Measurements from ENCODE around the gene RIC1.
"Not testable (repeated sequence)": the region's sequence is repeated elsewhere in the genome, so short reads cannot be mapped to it uniquely, and the experiment has no call there.

RIC1 gene

DNA sequence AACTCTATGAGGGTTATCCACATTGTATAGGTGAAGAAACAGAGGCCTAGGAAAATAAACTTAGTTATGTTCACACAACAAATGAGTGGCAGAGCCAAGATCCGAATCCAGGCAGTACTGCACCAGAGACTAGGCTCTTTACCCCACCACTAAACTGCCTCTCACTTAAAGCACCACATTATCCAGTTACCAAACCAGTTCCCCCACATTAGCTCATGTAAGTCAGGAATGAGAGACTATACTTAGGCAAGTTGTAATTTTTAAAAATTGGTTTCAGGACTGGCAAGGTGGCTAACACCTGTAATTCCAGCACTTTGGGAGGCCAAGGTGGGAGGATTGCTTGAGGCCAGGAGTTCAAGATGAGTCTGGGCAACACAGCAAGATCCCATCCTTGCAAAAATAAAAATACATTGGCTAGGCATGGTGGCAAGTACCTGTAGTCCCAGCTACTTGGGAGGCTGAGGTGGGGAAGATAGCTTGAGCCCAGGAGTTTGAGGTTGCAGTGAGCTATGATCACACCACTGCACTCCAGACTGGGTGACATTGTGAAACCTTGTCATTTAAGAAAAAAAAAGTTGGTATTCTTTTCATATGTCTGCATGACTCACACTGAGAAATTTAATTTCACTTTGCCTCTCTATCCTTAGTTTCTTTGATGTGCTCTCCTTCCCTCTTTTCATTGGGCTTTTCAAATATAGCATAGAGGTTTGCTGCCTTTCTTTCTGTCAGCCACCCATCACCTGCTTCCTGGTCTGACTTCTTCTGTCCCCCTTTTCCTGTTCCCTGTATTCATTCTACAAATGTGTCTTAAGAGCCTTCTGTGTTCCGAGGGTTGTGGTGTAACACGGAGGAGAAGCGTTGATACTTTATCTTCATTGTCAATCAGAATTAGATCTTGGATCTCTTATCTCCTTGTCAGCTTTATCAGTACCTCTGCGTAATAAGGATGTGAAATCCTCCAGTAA, 139.3 kb downstream of the RIC1 start:
- no peaks in the 10 kb centered on the region for H3K27me3 ChIP-seq (ENCODE audit: control insufficient read depth in 1 of 2, insufficient read depth in 2 of 2, low read length in 2 of 2)
- H3K36me3 ChIP-seq (ENCODE audit: control insufficient read depth in 2 of 2, insufficient read depth in 2 of 2, low read length in 2 of 2) = peaks cover 33 to 46% of the 10 kb centered on the region in 2 donors
- no peak overlapping the region for H3K9ac ChIP-seq (ENCODE audit: low read length in 2 of 2)
- H3K4me3 ChIP-seq (ENCODE audit: low read length in 2 of 2) = no peak overlapping the region
- H3K4me1 ChIP-seq (ENCODE audit: control insufficient read depth, insufficient read depth, low read length) = no peaks in the 10 kb centered on the region
- no peak overlapping the region for H3K27ac ChIP-seq (ENCODE audit: low read length)
- H3K9me3 ChIP-seq (ENCODE audit: control insufficient read depth in 2 of 2, low read length in 2 of 2) = no peaks in the 10 kb centered on the region

- Histone ChIP-seq H3K36me3 (ENCODE audit: control insufficient read depth in 2 of 2, insufficient read depth in 2 of 2, low read length in 2 of 2) (peaks cover 29 to 44% of the 10 kb centered on the region in 2 donors), H3K9ac (ENCODE audit: low read length in 2 of 2) (no peak overlapping the region), H3K4me3 (ENCODE audit: low read length in 2 of 2) (no peak overlapping the region), H3K9me3 (ENCODE audit: control insufficient read depth in 2 of 2, low read length in 2 of 2) (peaks cover 0 to under 1% of the 10 kb centered on the region in 2 donors), H3K27ac (ENCODE audit: low read length) (no peak overlapping the region), H3K27me3 (ENCODE audit: control insufficient read depth in 1 of 2, insufficient read depth in 2 of 2, low read length in 2 of 2) (no peaks in the 10 kb centered on the region), H3K4me1 (ENCODE audit: control insufficient read depth, insufficient read depth, low read length) (no peaks in the 10 kb centered on the region)
Observed at GRCh38 chr9:5773324-5773999, 144.6 kb downstream of the RIC1 start.

GRCh38 chr9:5778805-5779204, 149.9 kb downstream of the RIC1 start:
- Histone ChIP-seq H3K27me3 (ENCODE audit: control insufficient read depth in 1 of 2, insufficient read depth in 2 of 2, low read length in 2 of 2) (no peaks in the 10 kb centered on the region), H3K4me3 (ENCODE audit: low read length in 2 of 2) (peak overlapping the region in 1 of 2 donors; percentile 12), H3K27ac (ENCODE audit: low read length) (no peak overlapping the region), H3K9me3 (ENCODE audit: control insufficient read depth in 2 of 2, low read length in 2 of 2) (peaks cover 2 to 8% of the 10 kb centered on the region in 2 donors), H3K36me3 (ENCODE audit: control insufficient read depth in 2 of 2, insufficient read depth in 2 of 2, low read length in 2 of 2) (peaks cover 23 to 26% of the 10 kb centered on the region in 2 donors), H3K4me1 (ENCODE audit: control insufficient read depth, insufficient read depth, low read length) (no peaks in the 10 kb centered on the region), H3K9ac (ENCODE audit: low read length in 2 of 2) (no peak overlapping the region)

DNA sequence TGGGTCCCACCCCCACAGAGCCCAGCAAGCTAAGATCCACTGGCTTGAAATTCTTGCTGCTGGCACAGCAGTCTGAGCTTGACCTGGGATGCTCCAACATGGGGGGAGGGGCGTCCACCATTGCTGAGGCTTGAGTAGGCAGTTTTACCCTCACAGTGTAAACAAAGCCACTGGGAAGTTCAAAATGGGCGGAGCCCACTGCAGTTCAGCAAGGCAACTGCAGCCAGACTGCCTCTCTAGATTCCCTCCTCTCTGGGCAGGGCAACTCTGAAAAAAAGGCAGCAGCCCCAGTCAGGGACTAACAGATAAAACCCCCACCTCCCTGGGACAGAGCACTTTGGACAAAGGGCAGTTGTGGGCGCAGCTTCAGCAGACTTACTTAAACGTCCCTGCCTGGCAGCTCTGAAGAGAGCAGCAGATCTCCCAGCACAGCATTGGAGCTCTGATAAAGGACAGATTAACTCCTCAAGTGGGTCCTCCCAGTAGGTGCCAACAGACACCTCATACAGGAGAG, 150.9 kb downstream of the RIC1 start:
- not testable (repeated sequence) for H3K27ac ChIP-seq (ENCODE audit: low read length); H3K9ac ChIP-seq (ENCODE audit: low read length in 2 of 2); H3K9me3 ChIP-seq (ENCODE audit: control insufficient read depth in 2 of 2, low read length in 2 of 2); H3K27me3 ChIP-seq (ENCODE audit: control insufficient read depth in 1 of 2, insufficient read depth in 2 of 2, low read length in 2 of 2); H3K4me3 ChIP-seq (ENCODE audit: low read length in 2 of 2); H3K4me1 ChIP-seq (ENCODE audit: control insufficient read depth, insufficient read depth, low read length)
- H3K36me3 ChIP-seq (ENCODE audit: control insufficient read depth in 2 of 2, insufficient read depth in 2 of 2, low read length in 2 of 2) = peaks cover 16 to 18% of the 10 kb centered on the region in 2 donors

GRCh38 chr9:5783420-5783819, 154.5 kb downstream of the RIC1 start:
- not testable (repeated sequence) for H3K4me1 ChIP-seq (ENCODE audit: control insufficient read depth, insufficient read depth, low read length); H3K27ac ChIP-seq (ENCODE audit: low read length); H3K27me3 ChIP-seq (ENCODE audit: control insufficient read depth in 1 of 2, insufficient read depth in 2 of 2, low read length in 2 of 2); H3K9me3 ChIP-seq (ENCODE audit: control insufficient read depth in 2 of 2, low read length in 2 of 2); H3K9ac ChIP-seq (ENCODE audit: low read length in 2 of 2); H3K4me3 ChIP-seq (ENCODE audit: low read length in 2 of 2)
- H3K36me3 ChIP-seq (ENCODE audit: control insufficient read depth in 2 of 2, insufficient read depth in 2 of 2, low read length in 2 of 2) = peaks cover 18 to 20% of the 10 kb centered on the region in 2 donors

DNA sequence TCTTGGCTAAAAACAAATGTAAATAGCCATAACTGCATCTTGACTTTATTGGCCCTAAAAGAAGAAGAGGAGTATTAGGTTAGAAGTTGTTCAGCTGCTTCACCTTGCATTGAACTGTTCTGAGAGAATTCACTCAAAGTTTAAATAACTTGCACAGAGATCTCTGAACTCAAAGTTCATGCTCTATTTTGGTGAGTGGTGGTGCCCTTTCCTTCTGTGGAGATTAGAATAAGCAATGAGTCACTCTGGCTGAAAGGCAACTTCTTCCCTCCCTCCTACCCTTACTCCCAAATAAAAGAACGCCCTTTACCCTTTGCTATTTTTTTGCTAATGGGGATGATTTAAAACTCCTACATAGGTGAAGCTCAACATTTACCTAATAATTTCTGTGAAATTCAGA, 155.1 kb downstream of the RIC1 start:
- Histone ChIP-seq H3K9ac (ENCODE audit: low read length in 2 of 2) (no peak overlapping the region), H3K9me3 (ENCODE audit: control insufficient read depth in 2 of 2, low read length in 2 of 2) (peaks cover 2 to 3% of the 10 kb centered on the region in 2 donors), H3K27ac (ENCODE audit: low read length) (no peak overlapping the region), H3K36me3 (ENCODE audit: control insufficient read depth in 2 of 2, insufficient read depth in 2 of 2, low read length in 2 of 2) (peaks cover 13 to 14% of the 10 kb centered on the region in 2 donors), H3K27me3 (ENCODE audit: control insufficient read depth in 1 of 2, insufficient read depth in 2 of 2, low read length in 2 of 2) (no peaks in the 10 kb centered on the region), H3K4me1 (ENCODE audit: control insufficient read depth, insufficient read depth, low read length) (no peaks in the 10 kb centered on the region), H3K4me3 (ENCODE audit: low read length in 2 of 2) (no peak overlapping the region)

DNA sequence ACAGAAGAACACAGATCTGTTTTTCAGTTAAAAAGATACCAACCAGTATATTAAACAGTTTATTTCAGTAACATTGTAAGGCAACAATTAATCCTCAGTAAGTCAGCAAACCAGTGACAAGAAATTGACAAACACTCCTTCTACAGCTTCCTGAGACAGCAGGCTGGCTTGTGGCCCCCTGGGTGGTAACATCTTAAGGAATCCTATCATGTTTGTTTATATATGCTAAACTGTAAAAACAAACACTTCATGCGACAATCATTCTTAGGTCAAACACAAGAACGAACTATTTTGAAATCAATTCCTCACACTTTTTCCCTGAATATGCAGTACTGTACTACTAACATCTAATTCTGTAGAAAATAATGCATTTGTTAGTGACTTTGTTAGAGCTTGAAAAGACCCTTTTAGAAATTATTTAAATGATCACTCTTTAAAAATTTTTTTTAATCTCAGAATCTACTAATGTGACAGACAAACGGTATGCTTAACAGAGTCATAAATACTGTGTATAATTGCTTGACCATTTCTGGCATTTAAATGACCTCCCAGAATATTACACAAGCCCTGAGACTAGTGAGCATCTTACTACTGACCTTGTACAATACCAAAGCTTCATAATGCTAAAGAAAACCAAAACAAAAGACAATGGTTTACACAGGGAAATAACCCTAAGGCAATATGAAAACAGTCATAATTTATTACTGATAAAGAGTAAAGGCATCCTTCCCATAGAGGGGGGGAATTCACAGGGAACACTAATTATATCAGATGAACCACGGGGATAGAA, 155.8 kb downstream of the RIC1 start:
- Histone ChIP-seq H3K27me3 (ENCODE audit: control insufficient read depth in 1 of 2, insufficient read depth in 2 of 2, low read length in 2 of 2) (no peaks in the 10 kb centered on the region), H3K4me3 (ENCODE audit: low read length in 2 of 2) (no peak overlapping the region), H3K27ac (ENCODE audit: low read length) (no peak overlapping the region), H3K9me3 (ENCODE audit: control insufficient read depth in 2 of 2, low read length in 2 of 2) (peaks cover 0 to 2% of the 10 kb centered on the region in 2 donors), H3K9ac (ENCODE audit: low read length in 2 of 2) (no peak overlapping the region), H3K36me3 (ENCODE audit: control insufficient read depth in 2 of 2, insufficient read depth in 2 of 2, low read length in 2 of 2) (peaks cover 8 to 12% of the 10 kb centered on the region in 2 donors), H3K4me1 (ENCODE audit: control insufficient read depth, insufficient read depth, low read length) (no peaks in the 10 kb centered on the region)

DNA sequence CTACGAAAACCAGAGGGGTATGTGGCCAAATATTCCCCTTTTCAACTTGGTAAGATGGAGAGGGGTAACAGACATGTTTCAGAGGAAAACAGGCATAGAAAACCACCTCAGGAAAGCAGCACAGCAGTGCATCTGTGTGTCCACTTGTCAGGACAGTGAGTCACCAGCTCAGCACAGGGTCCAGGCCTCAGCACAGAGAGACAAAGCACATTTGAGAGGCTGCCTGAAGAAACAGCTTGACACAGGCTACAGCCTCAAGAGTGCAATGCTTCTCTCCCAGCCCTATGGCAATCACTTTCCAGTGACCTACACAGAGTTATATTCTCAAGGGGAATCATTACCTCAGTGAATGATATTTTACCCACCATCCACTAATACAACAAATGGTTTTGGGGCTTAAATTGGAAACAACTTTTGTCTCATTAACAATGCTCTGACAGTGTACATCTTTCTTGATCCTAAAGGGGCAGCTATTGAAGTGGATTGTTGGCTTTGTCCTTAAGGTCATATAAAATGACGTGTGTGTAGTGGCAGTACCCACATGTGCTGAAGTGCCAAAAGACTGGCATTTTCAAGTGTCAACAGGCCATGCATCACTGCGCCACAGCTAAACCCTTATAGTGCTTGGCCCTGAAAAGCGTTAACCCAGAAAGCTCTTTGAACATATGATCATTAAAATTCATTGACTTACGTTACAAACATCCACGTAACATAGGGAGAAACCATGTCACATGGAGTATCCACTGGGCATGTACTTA, 157.6 kb downstream of the RIC1 start:
- H3K27ac ChIP-seq (ENCODE audit: low read length) = no peak overlapping the region
- peaks cover 13 to 14% of the 10 kb centered on the region in 2 donors for H3K36me3 ChIP-seq (ENCODE audit: control insufficient read depth in 2 of 2, insufficient read depth in 2 of 2, low read length in 2 of 2)
- no peak overlapping the region for H3K9ac ChIP-seq (ENCODE audit: low read length in 2 of 2)
- no peaks in the 10 kb centered on the region for H3K4me1 ChIP-seq (ENCODE audit: control insufficient read depth, insufficient read depth, low read length)
- no peaks in the 10 kb centered on the region for H3K27me3 ChIP-seq (ENCODE audit: control insufficient read depth in 1 of 2, insufficient read depth in 2 of 2, low read length in 2 of 2)
- no peak overlapping the region for H3K4me3 ChIP-seq (ENCODE audit: low read length in 2 of 2)
- H3K9me3 ChIP-seq (ENCODE audit: control insufficient read depth in 2 of 2, low read length in 2 of 2) = peaks cover 0 to 2% of the 10 kb centered on the region in 2 donors

- H3K9ac ChIP-seq (ENCODE audit: low read length in 2 of 2) = no peak overlapping the region
- peaks cover 13 to 15% of the 10 kb centered on the region in 2 donors for H3K36me3 ChIP-seq (ENCODE audit: control insufficient read depth in 2 of 2, insufficient read depth in 2 of 2, low read length in 2 of 2)
- no peaks in the 10 kb centered on the region for H3K4me1 ChIP-seq (ENCODE audit: control insufficient read depth, insufficient read depth, low read length)
- H3K9me3 ChIP-seq (ENCODE audit: control insufficient read depth in 2 of 2, low read length in 2 of 2) = peaks cover 0 to 2% of the 10 kb centered on the region in 2 donors
- H3K4me3 ChIP-seq (ENCODE audit: low read length in 2 of 2) = no peak overlapping the region
- no peaks in the 10 kb centered on the region for H3K27me3 ChIP-seq (ENCODE audit: control insufficient read depth in 1 of 2, insufficient read depth in 2 of 2, low read length in 2 of 2)
- H3K27ac ChIP-seq (ENCODE audit: low read length) = no peak overlapping the region
Observed at GRCh38 chr9:5787220-5787619, 158.3 kb downstream of the RIC1 start.

Data from stomach smooth muscle (tissue), 2 donors.